ENCODE results near the gene ADAMTS17.

The ADAMTS17 gene

GRCh38 chr15:100330629-100331215 is 11.1 kb downstream of the ADAMTS17 start:
- no peak overlapping the region for H3K9ac ChIP-seq (ENCODE audit: low read length)

GRCh38 chr15:100330221-100330620 is 11.6 kb downstream of the ADAMTS17 start:
- Histone ChIP-seq H3K9me3 (ENCODE audit: low read length) (no peaks in the 10 kb centered on the region), H3K9ac (ENCODE audit: low read length) (no peak overlapping the region), H3K27me3 (ENCODE audit: control insufficient read depth in 1 of 2, insufficient read depth in 2 of 2, low read length in 2 of 2) (no peaks in the 10 kb centered on the region), H3K4me3 (ENCODE audit: low read depth in 1 of 2, low read length in 2 of 2) (no peak overlapping the region), H3K36me3 (ENCODE audit: insufficient read depth, low read length) (no peaks in the 10 kb centered on the region), H3K4me1 (ENCODE audit: insufficient read depth, low read length) (no peaks in the 10 kb centered on the region), H3K27ac (ENCODE audit: low read depth, low read length) (no peak overlapping the region)

More at GRCh38 chr15:100330629-100331215, 11.1 kb downstream of the ADAMTS17 start:
- H3K4me3 ChIP-seq (ENCODE audit: low read depth in 1 of 2, low read length in 2 of 2), result no peak overlapping the region
- H3K9me3 ChIP-seq (ENCODE audit: low read length), result no peaks in the 10 kb centered on the region
- no peaks in the 10 kb centered on the region for H3K27me3 ChIP-seq (ENCODE audit: control insufficient read depth in 1 of 2, insufficient read depth in 2 of 2, low read length in 2 of 2)
- no peak overlapping the region for H3K27ac ChIP-seq (ENCODE audit: low read depth, low read length)
- no peaks in the 10 kb centered on the region for H3K4me1 ChIP-seq (ENCODE audit: insufficient read depth, low read length)
- no peaks in the 10 kb centered on the region for H3K36me3 ChIP-seq (ENCODE audit: insufficient read depth, low read length)

GRCh38 chr15:100328796-100329195 is 13.0 kb downstream of the ADAMTS17 start:
- H3K27me3 ChIP-seq (ENCODE audit: control insufficient read depth in 1 of 2, insufficient read depth in 2 of 2, low read length in 2 of 2), result no peaks in the 10 kb centered on the region
- no peaks in the 10 kb centered on the region for H3K9me3 ChIP-seq (ENCODE audit: low read length)
- H3K4me3 ChIP-seq (ENCODE audit: low read depth in 1 of 2, low read length in 2 of 2), result no peak overlapping the region
- H3K36me3 ChIP-seq (ENCODE audit: insufficient read depth, low read length), result no peaks in the 10 kb centered on the region
- no peak overlapping the region for H3K9ac ChIP-seq (ENCODE audit: low read length)
- H3K27ac ChIP-seq (ENCODE audit: low read depth, low read length), result no peak overlapping the region
- no peaks in the 10 kb centered on the region for H3K4me1 ChIP-seq (ENCODE audit: insufficient read depth, low read length)

GRCh38 chr15:100318880-100319279 is 22.9 kb downstream of the ADAMTS17 start:
- Histone ChIP-seq H3K36me3 (ENCODE audit: insufficient read depth, low read length) (no peaks in the 10 kb centered on the region), H3K9me3 (ENCODE audit: low read length) (peaks cover 5% of the 10 kb centered on the region), H3K4me3 (ENCODE audit: low read depth in 1 of 2, low read length in 2 of 2) (no peak overlapping the region), H3K9ac (ENCODE audit: low read length) (no peak overlapping the region), H3K4me1 (ENCODE audit: insufficient read depth, low read length) (no peaks in the 10 kb centered on the region), H3K27ac (ENCODE audit: low read depth, low read length) (no peak overlapping the region), H3K27me3 (ENCODE audit: control insufficient read depth in 1 of 2, insufficient read depth in 2 of 2, low read length in 2 of 2) (no peaks in the 10 kb centered on the region)

- Histone ChIP-seq H3K9ac (ENCODE audit: low read length) (no peak overlapping the region), H3K9me3 (ENCODE audit: low read length) (peaks cover 5% of the 10 kb centered on the region), H3K27ac (ENCODE audit: low read depth, low read length) (no peak overlapping the region), H3K27me3 (ENCODE audit: control insufficient read depth in 1 of 2, insufficient read depth in 2 of 2, low read length in 2 of 2) (no peaks in the 10 kb centered on the region), H3K36me3 (ENCODE audit: insufficient read depth, low read length) (no peaks in the 10 kb centered on the region), H3K4me1 (ENCODE audit: insufficient read depth, low read length) (peaks cover 12% of the 10 kb centered on the region), H3K4me3 (ENCODE audit: low read depth in 1 of 2, low read length in 2 of 2) (no peak overlapping the region)
These were observed 26.9 kb downstream of the ADAMTS17 start for GRCh38 chr15:100314809-100315400.

GRCh38 chr15:100311833-100312476 is 29.8 kb downstream of the ADAMTS17 start:
- Histone ChIP-seq H3K9me3 (ENCODE audit: low read length) (no peaks in the 10 kb centered on the region), H3K27ac (ENCODE audit: low read depth, low read length) (no peak overlapping the region)

GRCh38 chr15:100311154-100311625 is 30.6 kb downstream of the ADAMTS17 start:
- Histone ChIP-seq H3K9ac (ENCODE audit: low read length) (no peak overlapping the region), H3K9me3 (ENCODE audit: low read length) (no peaks in the 10 kb centered on the region), H3K27ac (ENCODE audit: low read depth, low read length) (no peak overlapping the region), H3K4me1 (ENCODE audit: insufficient read depth, low read length) (peaks cover 28% of the 10 kb centered on the region), H3K27me3 (ENCODE audit: control insufficient read depth in 1 of 2, insufficient read depth in 2 of 2, low read length in 2 of 2) (peaks cover 0 to 3% of the 10 kb centered on the region in 2 donors), H3K4me3 (ENCODE audit: low read depth in 1 of 2, low read length in 2 of 2) (no peak overlapping the region), H3K36me3 (ENCODE audit: insufficient read depth, low read length) (no peaks in the 10 kb centered on the region)

More at GRCh38 chr15:100311833-100312476, 29.8 kb downstream of the ADAMTS17 start:
- no peak overlapping the region for H3K4me3 ChIP-seq (ENCODE audit: low read depth in 1 of 2, low read length in 2 of 2)
- peaks cover 28% of the 10 kb centered on the region for H3K4me1 ChIP-seq (ENCODE audit: insufficient read depth, low read length)
- peaks cover 0 to 3% of the 10 kb centered on the region in 2 donors for H3K27me3 ChIP-seq (ENCODE audit: control insufficient read depth in 1 of 2, insufficient read depth in 2 of 2, low read length in 2 of 2)
- no peak overlapping the region for H3K9ac ChIP-seq (ENCODE audit: low read length)
- H3K36me3 ChIP-seq (ENCODE audit: insufficient read depth, low read length), result no peaks in the 10 kb centered on the region

- H3K27me3 ChIP-seq (ENCODE audit: control insufficient read depth in 1 of 2, insufficient read depth in 2 of 2, low read length in 2 of 2), result peaks cover 0 to 3% of the 10 kb centered on the region in 2 donors
- H3K36me3 ChIP-seq (ENCODE audit: insufficient read depth, low read length), result no peaks in the 10 kb centered on the region
- no peaks in the 10 kb centered on the region for H3K9me3 ChIP-seq (ENCODE audit: low read length)
- peak overlapping the region; percentile 2 for H3K27ac ChIP-seq (ENCODE audit: low read depth, low read length)
- no peak overlapping the region for H3K4me3 ChIP-seq (ENCODE audit: low read depth in 1 of 2, low read length in 2 of 2)
- H3K9ac ChIP-seq (ENCODE audit: low read length), result no peak overlapping the region
- H3K4me1 ChIP-seq (ENCODE audit: insufficient read depth, low read length), result peaks cover 28% of the 10 kb centered on the region
These were observed 31.1 kb downstream of the ADAMTS17 start for GRCh38 chr15:100310513-100311153.

- Histone ChIP-seq H3K9ac (ENCODE audit: low read length) (no peak overlapping the region), H3K9me3 (ENCODE audit: low read length) (no peaks in the 10 kb centered on the region), H3K36me3 (ENCODE audit: insufficient read depth, low read length) (no peaks in the 10 kb centered on the region), H3K27ac (ENCODE audit: low read depth, low read length) (peak overlapping the region; percentile 2), H3K27me3 (ENCODE audit: control insufficient read depth in 1 of 2, insufficient read depth in 2 of 2, low read length in 2 of 2) (peaks cover 0 to 3% of the 10 kb centered on the region in 2 donors), H3K4me1 (ENCODE audit: insufficient read depth, low read length) (peaks cover 28% of the 10 kb centered on the region), H3K4me3 (ENCODE audit: low read depth in 1 of 2, low read length in 2 of 2) (no peak overlapping the region)
These were observed 31.8 kb downstream of the ADAMTS17 start for GRCh38 chr15:100310041-100310405.

GRCh38 chr15:100309109-100310040 is 32.4 kb downstream of the ADAMTS17 start:
- H3K4me1 ChIP-seq (ENCODE audit: insufficient read depth, low read length), result peaks cover 28% of the 10 kb centered on the region
- no peak overlapping the region for H3K27ac ChIP-seq (ENCODE audit: low read depth, low read length)
- peak overlapping the region in 1 of 2 donors; percentile 36 for H3K4me3 ChIP-seq (ENCODE audit: low read depth in 1 of 2, low read length in 2 of 2)
- no peak overlapping the region for H3K9ac ChIP-seq (ENCODE audit: low read length)
- H3K9me3 ChIP-seq (ENCODE audit: low read length), result no peaks in the 10 kb centered on the region
- no peaks in the 10 kb centered on the region for H3K36me3 ChIP-seq (ENCODE audit: insufficient read depth, low read length)
- peaks cover 0 to 3% of the 10 kb centered on the region in 2 donors for H3K27me3 ChIP-seq (ENCODE audit: control insufficient read depth in 1 of 2, insufficient read depth in 2 of 2, low read length in 2 of 2)
